Activated T-helper 1 cell treated with Interleukin-2 at 50 U/mL for 16 hours (primary cell): Measurements from ENCODE around the gene APOBEC3G.
A peak's percentile ranks its signal among the peaks of the same experiment; 100 is the strongest.

Source experiments
- DNase-seq: peaks from one replicate; pipeline ENCODE4 v3.0.0-alpha.2; 2020; ENCODE audit warnings: low read depth

The APOBEC3G gene

GRCh38 chr22:39091126-39092081 is 14.3 kb downstream of the APOBEC3G start:
- DNase-seq, result no peak

- no peak for DNase-seq
Observed at GRCh38 chr22:39092111-39092862, 15.2 kb downstream of the APOBEC3G start.

GRCh38 chr22:39094717-39095389 is 17.8 kb downstream of the APOBEC3G start:
- DNase-seq, result no peak

- DNase-seq, result no peak
Observed at GRCh38 chr22:39095971-39096370, 18.9 kb downstream of the APOBEC3G start.

- DNase-seq, result no peak
Observed at GRCh38 chr22:39097098-39098020, 20.3 kb downstream of the APOBEC3G start, which contains the start of gene APOBEC3H. Gene APOBEC3H (plus strand): TSS chr22:39097244. CDS start chr22:39100279, 3,035 bp downstream.

GRCh38 chr22:39098026-39098425 is 21.0 kb downstream of the APOBEC3G start:
- no peak for DNase-seq

GRCh38 chr22:39098576-39098975 is 21.5 kb downstream of the APOBEC3G start:
- DNase-seq, result no peak

GRCh38 chr22:39101226-39101625 is 24.2 kb downstream of the APOBEC3G start:
- no peak for DNase-seq

GRCh38 chr22:39103431-39103830 is 26.4 kb downstream of the APOBEC3G start:
- DNase-seq, result no peak

GRCh38 chr22:39106326-39106725 is 29.3 kb downstream of the APOBEC3G start:
- DNase-seq, result no peak

GRCh38 chr22:39108487-39108886 is 31.4 kb downstream of the APOBEC3G start:
- no peak for DNase-seq

GRCh38 chr22:39109361-39109760 is 32.3 kb downstream of the APOBEC3G start:
- no peak for DNase-seq

- no peak for DNase-seq
Observed at GRCh38 chr22:39110631-39111561, 33.8 kb downstream of the APOBEC3G start.

- no peak for DNase-seq
Observed at GRCh38 chr22:39114112-39114511, 37.0 kb downstream of the APOBEC3G start.

- no peak for DNase-seq
Observed at GRCh38 chr22:39115570-39115969, 38.5 kb downstream of the APOBEC3G start.

GRCh38 chr22:39115977-39116621 is 39.0 kb downstream of the APOBEC3G start:
- DNase-seq, result no peak

- DNase-seq, result peak; percentile 44
Observed at GRCh38 chr22:39117585-39118191, 40.6 kb downstream of the APOBEC3G start.

GRCh38 chr22:39120983-39121382 is 43.9 kb downstream of the APOBEC3G start:
- DNase-seq, result no peak
